Liver (tissue), 9 donors: ENCODE data around the gene PDXK. TPM values are rescaled to one million over a fixed set of nuclear protein-coding genes. Genes with fewer than 3 reads are reported as not detected.

Source experiments
- DNase-seq: peaks from one replicate; pipeline ENCODE4 v3.0.0-alpha.2; 2017; ENCODE audit warnings: low spot score
- H3K27ac ChIP-seq, 2 donors: one replicate each; pipeline ENCODE4 v1.7.0; 2013; ENCODE audit warnings: inconsistent platforms in 2 of 2, low read length in 2 of 2, control low read depth in 1 of 2, low read depth in 1 of 2, mild to moderate bottlenecking in 1 of 2
- H3K27me3 ChIP-seq, 4 donors: one replicate each; pipeline versions ENCODE4 v1.6.1 to v1.7.0; 2013; ENCODE audit warnings: low read length in 3 of 4, inconsistent platforms in 1 of 4, mild to moderate bottlenecking in 1 of 4, moderate library complexity in 1 of 4; ENCODE audit not compliant: control insufficient read depth in 4 of 4, insufficient read depth in 4 of 4
- H3K36me3 ChIP-seq, 4 donors: one replicate each; pipeline versions ENCODE4 v1.6.1 to v1.7.0; 2013; ENCODE audit warnings: low read length in 3 of 4, mild to moderate bottlenecking in 3 of 4, low read depth in 1 of 4, moderate library complexity in 1 of 4; ENCODE audit not compliant: control insufficient read depth in 4 of 4, insufficient read depth in 3 of 4
- H3K4me1 ChIP-seq, 4 donors: one replicate each; pipeline versions ENCODE4 v1.6.1 to v1.7.0; 2013; ENCODE audit warnings: low read length in 3 of 4, mild to moderate bottlenecking in 3 of 4, moderate library complexity in 1 of 4; ENCODE audit not compliant: control insufficient read depth in 4 of 4, insufficient read depth in 4 of 4
- H3K4me3 ChIP-seq, 3 donors: one replicate each; pipeline versions ENCODE4 v1.6.1 to v1.7.0; 2013; ENCODE audit warnings: low read length in 3 of 3, control low read depth in 1 of 3, low read depth in 1 of 3, mild to moderate bottlenecking in 1 of 3
- H3K9ac ChIP-seq, 2 donors: one replicate each; pipeline ENCODE4 v1.7.0; 2013; ENCODE audit warnings: low read length in 2 of 2, mild to moderate bottlenecking in 2 of 2, moderate library complexity in 2 of 2, control low read depth in 1 of 2, low read depth in 1 of 2
- H3K9me3 ChIP-seq, 4 donors: one replicate each; pipeline versions ENCODE4 v1.6.1 to v1.7.0; 2013; ENCODE audit warnings: low read length in 3 of 4; ENCODE audit not compliant: control insufficient read depth in 4 of 4
- EGR1 ChIP-seq, 2 donors: IDR thresholded peaks; 2 replicates each; pipeline ENCODE4 v1.6.1; 2016 to 2018; ENCODE audit warnings: antibody characterized with exemption in 2 of 2, low read depth in 2 of 2
- FOXA1 ChIP-seq: IDR thresholded peaks from 2 replicates; pipeline ENCODE4 v1.6.1; 2016; ENCODE audit warnings: antibody characterized with exemption
- FOXA2 ChIP-seq: IDR thresholded peaks from 2 replicates; pipeline ENCODE4 v1.6.1; 2016; ENCODE audit warnings: antibody characterized with exemption
- GABPA ChIP-seq, 2 donors: IDR thresholded peaks in 1 of 2; conservative IDR thresholded peaks in 1 of 2; 2 replicates each; pipeline ENCODE4 v1.6.1; 2016; ENCODE audit warnings: antibody characterized with exemption in 2 of 2, mild to moderate bottlenecking in 1 of 2, moderate library complexity in 1 of 2
- HNF4A ChIP-seq, 2 donors: conservative IDR thresholded peaks; 2 replicates each; pipeline ENCODE4 v1.6.1; 2016; ENCODE audit warnings: antibody characterized with exemption in 2 of 2, mild to moderate bottlenecking in 2 of 2
- HNF4G ChIP-seq: IDR thresholded peaks from 2 replicates; pipeline ENCODE4 v1.6.1; 2016; ENCODE audit warnings: antibody characterized with exemption
- JUND ChIP-seq, 2 donors: IDR thresholded peaks; 2 replicates each; pipeline ENCODE4 v1.6.1; 2016; ENCODE audit warnings: antibody characterized with exemption in 2 of 2
- NR2F2 ChIP-seq: IDR thresholded peaks from 2 replicates; pipeline ENCODE4 v1.6.1; 2016; ENCODE audit warnings: antibody characterized with exemption
- RAD21 ChIP-seq, 2 donors: IDR thresholded peaks; 2 replicates each; pipeline ENCODE4 v1.6.1; 2016; ENCODE audit warnings: antibody characterized with exemption in 2 of 2, mild to moderate bottlenecking in 2 of 2
- RXRA ChIP-seq, 2 donors: IDR thresholded peaks; 2 replicates each; pipeline ENCODE4 v1.6.1; 2017 to 2018; ENCODE audit warnings: antibody characterized with exemption in 2 of 2, mild to moderate bottlenecking in 1 of 2
- SP1 ChIP-seq: IDR thresholded peaks from 2 replicates; pipeline ENCODE4 v1.6.1; 2018; ENCODE audit warnings: antibody characterized with exemption, mild to moderate bottlenecking
- TAF1 ChIP-seq: conservative IDR thresholded peaks from 2 replicates; pipeline ENCODE4 v1.6.1; 2016; ENCODE audit warnings: antibody characterized with exemption, mild to moderate bottlenecking
- YY1 ChIP-seq: IDR thresholded peaks from 2 replicates; pipeline ENCODE4 v1.6.1; 2016; ENCODE audit warnings: antibody characterized with exemption, mild to moderate bottlenecking
- WGBS: extraction: QIAGEN DNeasy Blood & Tissue Kit; methylation state at CpG from one replicate; pipeline ENCODE4 v1.1.7; 2013; 5-methylcytosine and 5-hydroxymethylcytosine counted together
- polyA plus RNA-seq, 2 donors: library from polyadenylated mRNA; stranded (reverse) in 1 of 2; unstranded in 1 of 2; fragments of 200-250 nt in 1 of 2; fragments of >200 nt in 1 of 2; fragmentation: Nextera tagmentation in 1 of 2; extraction: Ambion mirVana in 1 of 2; gene quantifications; one replicate each; pipeline versions ENCODE4 v1.2.1 to v1.2.3, GENCODE V29; 2013 to 2015
- total RNA-seq, 2 donors: library from RNA; depleted of rRNA; stranded (reverse); fragments of >200 nt; gene quantifications; one replicate each; pipeline ENCODE4 v1.2.3, GENCODE V29; 2014
- TF ChIP-seq, protein P1 (sequence below): fragments of 150-350 bp; IDR thresholded peaks from 2 replicates; pipeline ENCODE4 v1.5.1; 2017; ENCODE audit warnings: improper control_type of control experiment, low read depth, low read length; ENCODE audit not compliant: missing input control
- TF ChIP-seq, protein P2 (sequence below): IDR thresholded peaks from 2 replicates; pipeline ENCODE4 v1.6.1; 2016; ENCODE audit warnings: antibody characterized with exemption, mild to moderate bottlenecking
- TF ChIP-seq, protein P3 (sequence below): IDR thresholded peaks from 2 replicates; pipeline ENCODE4 v1.6.1; 2016; ENCODE audit warnings: antibody characterized with exemption
- TF ChIP-seq, protein P4 (sequence below): IDR thresholded peaks from 2 replicates; pipeline ENCODE4 v1.6.1; 2016; ENCODE audit warnings: antibody characterized with exemption
- TF ChIP-seq, protein P5 (sequence below): IDR thresholded peaks from 2 replicates; pipeline ENCODE4 v1.6.1; 2016; ENCODE audit warnings: antibody characterized with exemption
- donor health status: healthy.
- donor health status: healthy.
- donor health status: healthy.
- donor health status: healthy.
- donor health status: healthy.

Gene PDXK
- total and polyA plus RNA-seq, 4 donors, result 20.5 to 104 (median 34.9) TPM

DNA sequence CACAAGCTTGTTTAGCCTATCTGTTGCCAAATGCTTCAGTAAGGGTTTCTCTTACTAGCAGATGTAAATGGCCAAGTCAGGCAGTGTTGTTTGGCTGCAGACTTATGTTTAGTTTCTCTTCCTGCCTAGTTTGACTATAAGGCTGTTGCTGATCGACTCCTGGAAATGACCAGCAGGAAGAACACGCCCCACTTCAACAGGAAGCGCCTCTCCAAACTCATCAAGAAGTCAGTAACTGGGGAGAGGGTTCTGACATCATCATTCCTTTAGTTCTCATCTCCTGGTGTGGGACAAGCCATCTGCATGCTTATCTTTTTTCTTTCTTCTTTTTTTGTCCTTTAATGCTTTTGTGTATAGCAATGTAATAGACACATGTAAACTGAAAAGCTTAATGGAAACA, 34.5 kb upstream of the PDXK start:
- H3K4me3 ChIP-seq, result no peak overlapping the region
- H3K27me3 ChIP-seq, result no peaks in the 10 kb centered on the region
- no peak for TF ChIP-seq FOXA2
- WGBS, result 77% methylated on average over 3 of the region's 3 CpGs
- no peak overlapping the region for H3K27ac ChIP-seq
- DNase-seq, result no peak
- peaks cover 14 to 60% (median 25%) of the 10 kb centered on the region in 4 donors for H3K36me3 ChIP-seq
- no peaks in the 10 kb centered on the region for H3K4me1 ChIP-seq
- no peak overlapping the region for H3K9ac ChIP-seq
- H3K9me3 ChIP-seq, result no peaks in the 10 kb centered on the region

DNA sequence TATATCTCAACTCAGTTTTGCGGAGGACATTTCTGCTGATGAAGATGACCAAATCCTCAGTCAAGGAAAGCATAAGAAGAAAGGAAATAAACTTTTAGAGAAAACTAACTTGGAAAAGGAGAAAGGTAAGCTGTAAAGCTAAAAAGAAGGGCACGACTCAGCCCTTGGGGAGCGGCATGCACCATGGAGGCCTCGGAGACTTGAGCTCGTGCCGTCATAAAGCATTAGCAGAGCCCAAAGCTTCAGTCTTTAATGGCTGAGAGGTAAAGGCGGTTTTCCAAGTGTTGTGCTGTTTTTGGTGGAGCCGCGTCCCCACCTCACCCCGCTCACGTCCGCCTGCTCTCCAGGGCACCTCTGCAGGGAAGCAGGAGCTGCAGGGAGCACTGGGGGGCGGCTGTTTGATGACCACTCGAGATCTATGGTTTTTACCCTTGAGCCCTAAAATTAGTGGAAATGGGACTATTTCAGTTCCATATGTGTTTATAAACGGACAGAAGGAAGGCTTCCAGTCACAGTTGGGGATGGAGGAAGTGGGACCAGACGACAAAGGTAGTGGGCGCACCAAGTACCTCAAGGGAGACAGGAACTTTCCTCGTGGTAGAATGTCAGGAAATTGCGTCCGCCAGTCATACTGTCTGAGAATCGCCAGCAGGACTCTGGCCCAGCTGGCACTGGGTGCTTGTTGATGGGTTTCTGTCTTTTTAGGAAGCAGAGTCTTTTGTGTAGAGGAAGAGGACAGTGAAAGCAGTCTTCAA, 31.9 kb upstream of the PDXK start:
- no peak for DNase-seq
- WGBS, result 95% methylated on average over 21 of the region's 21 CpGs

More for the DNA sequence above, 31.9 kb upstream of the PDXK start:
- TF ChIP-seq GABPA (IDR thresholded peaks at IDR 0.05 in 1 of 2, conservative IDR thresholded peaks at IDR 0.05 in 1 of 2) (no peak), FOXA2 (no peak), RAD21 (IDR thresholded peaks at IDR 0.05) (no peak), HNF4G (no peak), SP1 (no peak), FOXA1 (no peak), HNF4A (conservative IDR thresholded peaks at IDR 0.05) (no peak), JUND (IDR thresholded peaks at IDR 0.05) (no peak), TAF1 (no peak), YY1 (no peak), RXRA (IDR thresholded peaks at IDR 0.05) (no peak), EGR1 (IDR thresholded peaks at IDR 0.05; ENCODE audit: low read depth in 2 of 2) (no peak), NR2F2 (no peak)
- TF ChIP-seq, protein P1, sequence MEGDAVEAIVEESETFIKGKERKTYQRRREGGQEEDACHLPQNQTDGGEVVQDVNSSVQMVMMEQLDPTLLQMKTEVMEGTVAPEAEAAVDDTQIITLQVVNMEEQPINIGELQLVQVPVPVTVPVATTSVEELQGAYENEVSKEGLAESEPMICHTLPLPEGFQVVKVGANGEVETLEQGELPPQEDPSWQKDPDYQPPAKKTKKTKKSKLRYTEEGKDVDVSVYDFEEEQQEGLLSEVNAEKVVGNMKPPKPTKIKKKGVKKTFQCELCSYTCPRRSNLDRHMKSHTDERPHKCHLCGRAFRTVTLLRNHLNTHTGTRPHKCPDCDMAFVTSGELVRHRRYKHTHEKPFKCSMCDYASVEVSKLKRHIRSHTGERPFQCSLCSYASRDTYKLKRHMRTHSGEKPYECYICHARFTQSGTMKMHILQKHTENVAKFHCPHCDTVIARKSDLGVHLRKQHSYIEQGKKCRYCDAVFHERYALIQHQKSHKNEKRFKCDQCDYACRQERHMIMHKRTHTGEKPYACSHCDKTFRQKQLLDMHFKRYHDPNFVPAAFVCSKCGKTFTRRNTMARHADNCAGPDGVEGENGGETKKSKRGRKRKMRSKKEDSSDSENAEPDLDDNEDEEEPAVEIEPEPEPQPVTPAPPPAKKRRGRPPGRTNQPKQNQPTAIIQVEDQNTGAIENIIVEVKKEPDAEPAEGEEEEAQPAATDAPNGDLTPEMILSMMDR, result no peak
- TF ChIP-seq, protein P2, sequence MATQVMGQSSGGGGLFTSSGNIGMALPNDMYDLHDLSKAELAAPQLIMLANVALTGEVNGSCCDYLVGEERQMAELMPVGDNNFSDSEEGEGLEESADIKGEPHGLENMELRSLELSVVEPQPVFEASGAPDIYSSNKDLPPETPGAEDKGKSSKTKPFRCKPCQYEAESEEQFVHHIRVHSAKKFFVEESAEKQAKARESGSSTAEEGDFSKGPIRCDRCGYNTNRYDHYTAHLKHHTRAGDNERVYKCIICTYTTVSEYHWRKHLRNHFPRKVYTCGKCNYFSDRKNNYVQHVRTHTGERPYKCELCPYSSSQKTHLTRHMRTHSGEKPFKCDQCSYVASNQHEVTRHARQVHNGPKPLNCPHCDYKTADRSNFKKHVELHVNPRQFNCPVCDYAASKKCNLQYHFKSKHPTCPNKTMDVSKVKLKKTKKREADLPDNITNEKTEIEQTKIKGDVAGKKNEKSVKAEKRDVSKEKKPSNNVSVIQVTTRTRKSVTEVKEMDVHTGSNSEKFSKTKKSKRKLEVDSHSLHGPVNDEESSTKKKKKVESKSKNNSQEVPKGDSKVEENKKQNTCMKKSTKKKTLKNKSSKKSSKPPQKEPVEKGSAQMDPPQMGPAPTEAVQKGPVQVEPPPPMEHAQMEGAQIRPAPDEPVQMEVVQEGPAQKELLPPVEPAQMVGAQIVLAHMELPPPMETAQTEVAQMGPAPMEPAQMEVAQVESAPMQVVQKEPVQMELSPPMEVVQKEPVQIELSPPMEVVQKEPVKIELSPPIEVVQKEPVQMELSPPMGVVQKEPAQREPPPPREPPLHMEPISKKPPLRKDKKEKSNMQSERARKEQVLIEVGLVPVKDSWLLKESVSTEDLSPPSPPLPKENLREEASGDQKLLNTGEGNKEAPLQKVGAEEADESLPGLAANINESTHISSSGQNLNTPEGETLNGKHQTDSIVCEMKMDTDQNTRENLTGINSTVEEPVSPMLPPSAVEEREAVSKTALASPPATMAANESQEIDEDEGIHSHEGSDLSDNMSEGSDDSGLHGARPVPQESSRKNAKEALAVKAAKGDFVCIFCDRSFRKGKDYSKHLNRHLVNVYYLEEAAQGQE, result no peak
- TF ChIP-seq, protein P3, sequence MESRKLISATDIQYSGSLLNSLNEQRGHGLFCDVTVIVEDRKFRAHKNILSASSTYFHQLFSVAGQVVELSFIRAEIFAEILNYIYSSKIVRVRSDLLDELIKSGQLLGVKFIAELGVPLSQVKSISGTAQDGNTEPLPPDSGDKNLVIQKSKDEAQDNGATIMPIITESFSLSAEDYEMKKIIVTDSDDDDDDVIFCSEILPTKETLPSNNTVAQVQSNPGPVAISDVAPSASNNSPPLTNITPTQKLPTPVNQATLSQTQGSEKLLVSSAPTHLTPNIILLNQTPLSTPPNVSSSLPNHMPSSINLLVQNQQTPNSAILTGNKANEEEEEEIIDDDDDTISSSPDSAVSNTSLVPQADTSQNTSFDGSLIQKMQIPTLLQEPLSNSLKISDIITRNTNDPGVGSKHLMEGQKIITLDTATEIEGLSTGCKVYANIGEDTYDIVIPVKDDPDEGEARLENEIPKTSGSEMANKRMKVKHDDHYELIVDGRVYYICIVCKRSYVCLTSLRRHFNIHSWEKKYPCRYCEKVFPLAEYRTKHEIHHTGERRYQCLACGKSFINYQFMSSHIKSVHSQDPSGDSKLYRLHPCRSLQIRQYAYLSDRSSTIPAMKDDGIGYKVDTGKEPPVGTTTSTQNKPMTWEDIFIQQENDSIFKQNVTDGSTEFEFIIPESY, result no peak
- TF ChIP-seq, protein P4, sequence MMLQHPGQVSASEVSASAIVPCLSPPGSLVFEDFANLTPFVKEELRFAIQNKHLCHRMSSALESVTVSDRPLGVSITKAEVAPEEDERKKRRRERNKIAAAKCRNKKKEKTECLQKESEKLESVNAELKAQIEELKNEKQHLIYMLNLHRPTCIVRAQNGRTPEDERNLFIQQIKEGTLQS, result no peak
- TF ChIP-seq, protein P5, sequence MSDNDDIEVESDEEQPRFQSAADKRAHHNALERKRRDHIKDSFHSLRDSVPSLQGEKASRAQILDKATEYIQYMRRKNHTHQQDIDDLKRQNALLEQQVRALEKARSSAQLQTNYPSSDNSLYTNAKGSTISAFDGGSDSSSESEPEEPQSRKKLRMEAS, result no peak
- no peak overlapping the region for H3K4me3 ChIP-seq
- H3K9ac ChIP-seq, result no peak overlapping the region
- no peaks in the 10 kb centered on the region for H3K27me3 ChIP-seq
- H3K36me3 ChIP-seq, result peaks cover 22 to 82% (median 38%) of the 10 kb centered on the region in 4 donors
- H3K4me1 ChIP-seq, result no peaks in the 10 kb centered on the region
- no peak overlapping the region for H3K27ac ChIP-seq
- H3K9me3 ChIP-seq, result no peaks in the 10 kb centered on the region
